ENCODE measurements around the gene RELL2.

RELL2 gene

GRCh38 chr5:141649056-141649688 is 12.4 kb downstream of the RELL2 start:
- DNase-seq = no peak

- no peak for DNase-seq
Measured at GRCh38 chr5:141649972-141650371, 13.2 kb downstream of the RELL2 start.

- peak in 50 of 51 donors; percentile 17 to 94 (median 76) for DNase-seq
Measured at GRCh38 chr5:141650851-141651727, 14.3 kb downstream of the RELL2 start, which contains the start of gene FCHSD1. TSS of gene FCHSD1 (minus strand) at chr5:141651418. CDS start at chr5:141651368, 50 bp downstream.

DNA sequence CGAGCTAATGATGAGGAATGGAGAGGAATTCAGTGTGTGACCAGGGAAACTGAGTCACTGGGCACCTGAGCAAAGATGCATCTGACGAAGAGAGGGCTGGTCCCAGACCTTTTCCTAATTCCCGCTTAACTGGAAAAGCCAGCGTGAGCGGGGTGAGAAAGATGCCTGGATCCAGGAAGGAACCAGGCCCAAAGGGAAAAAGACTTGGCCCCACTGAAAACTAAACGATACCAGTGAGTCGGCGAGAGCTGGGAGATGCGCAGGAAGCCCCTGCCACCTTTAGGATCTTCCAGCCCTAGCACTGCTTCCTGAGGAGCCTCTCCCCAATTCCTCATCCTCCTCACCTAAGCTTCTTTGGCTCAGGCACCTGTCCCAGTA is 14.9 kb downstream of the RELL2 start:
- DNase-seq = no peak

GRCh38 chr5:141654298-141654697 is 17.5 kb downstream of the RELL2 start:
- DNase-seq = no peak

DNA sequence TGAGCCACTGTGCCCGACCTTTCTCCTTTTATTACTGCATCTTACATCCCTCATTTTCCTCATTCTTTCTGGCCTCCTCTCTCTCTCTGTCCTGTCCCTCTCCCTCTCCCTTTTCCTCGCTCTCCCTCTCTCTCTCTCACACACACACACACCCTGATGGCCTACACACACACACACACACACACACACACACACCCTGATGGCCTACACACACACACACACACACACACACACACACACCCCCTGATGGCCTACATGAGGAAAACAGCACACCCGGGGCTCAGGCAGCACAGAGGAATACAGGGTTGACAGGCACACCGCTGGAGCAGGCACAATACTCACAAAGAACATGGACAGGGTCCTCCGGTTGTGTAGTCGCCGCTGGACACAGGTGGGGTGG is 18.2 kb downstream of the RELL2 start:
- no peak for DNase-seq

GRCh38 chr5:141656396-141656795 is 19.6 kb downstream of the RELL2 start:
- DNase-seq = no peak

GRCh38 chr5:141657404-141657803 is 20.6 kb downstream of the RELL2 start:
- DNase-seq = no peak

DNA sequence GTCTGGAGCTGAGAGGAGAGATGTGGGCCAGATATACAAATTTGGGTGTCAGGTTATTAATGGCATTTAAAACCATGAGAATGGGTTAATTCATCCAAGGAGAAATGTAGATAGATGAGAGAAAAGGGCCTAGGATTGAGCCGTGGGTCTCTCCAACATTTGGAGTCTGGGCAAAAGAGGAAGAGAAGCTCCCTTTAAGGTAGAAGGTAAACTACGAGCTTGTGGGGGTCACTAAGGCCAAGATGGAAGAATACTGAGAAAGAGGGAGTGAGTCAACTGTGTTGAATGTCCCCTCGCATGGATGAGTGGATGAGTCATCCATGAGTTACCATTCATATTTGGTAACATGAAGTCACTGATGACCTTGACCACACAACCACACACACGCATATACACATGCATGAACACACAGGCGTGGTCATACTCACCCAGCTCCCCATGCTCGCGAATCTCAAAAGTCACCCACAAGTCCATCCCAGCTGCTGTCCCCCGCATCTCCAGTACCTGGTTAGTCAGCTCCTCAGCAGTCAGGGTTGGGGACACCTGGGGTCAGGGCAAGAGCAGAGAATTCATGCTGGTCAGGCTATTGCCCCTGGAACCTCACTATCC is 21.2 kb downstream of the RELL2 start:
- DNase-seq = no peak

DNA sequence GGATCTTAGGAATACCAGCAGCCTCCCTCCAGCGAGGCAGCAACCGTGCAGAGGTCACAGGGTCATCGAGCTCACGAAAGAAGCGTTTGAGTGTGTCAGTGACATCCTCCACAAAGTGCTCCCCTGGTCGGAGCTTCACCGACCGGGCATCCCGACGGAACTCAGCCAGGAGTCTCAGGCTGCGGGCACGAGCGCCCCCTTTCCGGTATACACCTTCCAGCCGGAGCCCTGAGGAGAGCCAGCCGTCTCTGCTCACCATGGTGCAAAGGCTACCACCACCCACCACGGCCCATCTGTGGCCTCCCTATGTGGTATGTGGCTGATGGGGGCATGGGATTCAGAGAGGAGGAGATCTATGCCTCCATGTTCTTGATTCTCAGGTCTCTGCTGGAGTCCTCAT is 25.2 kb downstream of the RELL2 start:
- no peak for DNase-seq

DNA sequence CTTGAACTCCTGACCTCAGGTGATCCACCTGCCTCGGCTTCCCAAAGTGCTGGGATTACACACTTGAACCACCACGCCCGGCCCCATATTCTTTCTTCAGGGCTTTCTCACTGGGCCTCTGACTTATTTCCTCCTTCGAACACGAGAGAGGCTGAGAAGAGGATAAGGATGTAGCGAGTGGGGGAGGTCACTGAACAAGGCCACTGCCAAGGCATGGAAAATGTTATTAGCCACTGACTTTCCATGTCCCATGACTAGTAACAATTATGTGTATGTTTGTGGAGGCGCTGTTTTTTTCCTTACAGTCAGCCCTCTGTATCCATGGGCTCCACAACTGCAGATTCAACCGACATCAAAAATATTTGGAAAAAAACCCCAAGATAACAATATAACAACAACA is 26.7 kb downstream of the RELL2 start:
- DNase-seq = no peak

DNA sequence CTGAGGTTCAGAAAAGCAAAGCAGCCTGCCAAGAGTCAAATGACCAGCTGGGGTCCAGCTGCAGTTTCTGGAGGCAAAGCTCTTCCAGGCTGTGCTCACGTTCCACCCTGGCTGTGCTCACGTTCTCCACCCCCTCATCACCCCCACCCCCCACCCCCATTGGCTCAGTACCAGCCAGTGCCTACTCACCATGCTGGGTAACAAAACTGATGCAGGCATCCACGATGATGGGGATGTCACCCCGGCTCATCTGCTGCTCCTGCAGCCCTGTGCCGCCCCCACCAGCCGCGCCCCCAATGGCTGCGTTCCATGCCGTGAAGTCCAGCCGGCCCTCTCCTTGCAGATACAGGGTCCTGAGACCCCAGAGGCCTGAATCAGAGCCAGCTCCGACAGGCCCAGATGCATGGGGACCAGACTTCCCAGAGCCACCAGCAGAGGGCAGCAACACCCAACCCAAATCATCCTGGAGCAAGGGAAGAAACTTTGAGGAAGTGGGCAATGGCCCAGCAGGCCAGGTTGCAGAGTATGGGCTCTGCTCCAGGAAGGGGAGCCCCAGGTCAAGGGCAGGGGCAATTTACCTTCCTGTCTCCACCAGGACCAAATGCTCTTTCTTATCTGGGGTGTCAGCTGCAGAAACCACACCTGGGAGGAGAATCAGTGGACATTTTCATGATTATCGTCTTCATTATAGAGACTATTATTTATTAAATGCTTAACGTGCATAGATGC is 28.1 kb downstream of the RELL2 start:
- peak in 46 of 51 donors; percentile 19 to 81 (median 53) for DNase-seq

DNA sequence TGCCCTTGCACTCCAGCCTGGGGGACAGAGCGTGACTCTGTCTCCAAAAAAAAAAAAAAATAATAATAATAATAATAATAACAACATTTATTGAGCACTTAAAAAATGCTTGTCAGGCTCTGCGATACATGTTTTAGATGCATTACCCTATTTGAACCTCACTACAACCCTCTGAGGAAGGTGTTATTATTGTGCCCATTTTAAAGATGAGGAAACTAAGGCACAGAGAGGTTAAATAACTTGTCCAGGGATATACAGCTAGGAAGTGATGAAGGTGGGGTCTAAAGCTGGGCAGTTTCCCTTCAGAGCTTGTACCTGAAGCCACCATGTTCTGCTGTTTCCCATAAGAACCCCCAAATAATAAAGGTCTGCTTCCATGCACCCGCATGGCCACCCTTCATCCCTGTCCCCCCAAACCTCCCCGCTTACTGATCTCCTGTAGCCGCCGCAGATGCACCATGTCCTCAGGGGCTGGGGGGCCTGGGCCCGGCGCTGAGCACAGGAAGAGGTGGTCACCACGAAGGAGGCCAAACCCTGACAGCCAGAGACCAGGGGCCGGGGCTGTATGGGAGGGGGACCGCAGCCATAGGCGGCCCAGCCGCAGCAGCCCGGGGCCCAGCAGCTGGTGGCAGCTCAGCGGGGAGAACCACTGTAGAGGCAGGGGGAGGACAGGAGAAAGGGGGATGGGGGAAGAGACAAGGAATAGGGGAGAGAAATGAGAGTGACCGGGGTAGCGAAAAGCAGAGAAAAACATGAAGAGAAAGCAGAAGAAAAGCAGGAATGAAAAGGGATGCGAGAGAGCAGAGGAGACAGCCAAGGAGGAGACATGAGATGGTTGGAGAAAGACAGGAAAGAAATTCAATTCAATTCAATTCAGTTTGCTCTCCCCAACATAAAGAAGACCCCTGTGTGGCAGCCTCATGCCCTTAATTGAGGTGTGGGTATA is 29.5 kb downstream of the RELL2 start:
- no peak for DNase-seq

DNA sequence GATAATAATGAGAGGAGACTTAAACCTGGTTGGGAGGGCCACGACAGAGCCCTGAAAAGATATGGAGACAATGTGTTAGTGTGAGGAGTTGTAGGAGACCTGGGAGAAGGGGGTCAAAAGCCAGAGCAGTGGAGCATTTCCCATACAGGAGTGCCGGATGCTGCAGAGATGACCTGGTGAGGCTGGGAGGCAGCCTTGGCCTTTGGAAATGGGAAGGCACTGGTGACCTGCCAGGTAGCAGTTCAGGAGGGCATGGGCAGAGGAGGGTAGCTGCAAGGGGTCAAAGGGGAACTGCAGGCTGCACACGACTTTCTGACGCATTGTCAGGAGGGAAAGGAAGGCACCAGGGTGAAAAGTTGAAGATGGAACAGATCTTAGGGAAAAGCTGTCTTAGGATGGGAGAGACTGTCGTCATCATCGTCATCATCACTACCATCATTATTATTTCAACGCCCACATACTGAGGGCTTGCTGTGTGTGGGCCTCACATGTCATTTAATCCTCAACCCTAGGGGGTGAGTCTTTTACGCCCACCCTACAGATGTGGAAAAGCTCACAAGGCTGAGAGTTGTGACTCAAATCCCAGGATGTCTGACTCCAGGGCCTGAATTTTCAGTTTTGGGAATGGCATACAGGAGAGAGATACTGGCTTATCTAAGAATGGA is 31.9 kb downstream of the RELL2 start:
- DNase-seq = peak in 2 of 51 donors; percentile 18 to 25

DNA sequence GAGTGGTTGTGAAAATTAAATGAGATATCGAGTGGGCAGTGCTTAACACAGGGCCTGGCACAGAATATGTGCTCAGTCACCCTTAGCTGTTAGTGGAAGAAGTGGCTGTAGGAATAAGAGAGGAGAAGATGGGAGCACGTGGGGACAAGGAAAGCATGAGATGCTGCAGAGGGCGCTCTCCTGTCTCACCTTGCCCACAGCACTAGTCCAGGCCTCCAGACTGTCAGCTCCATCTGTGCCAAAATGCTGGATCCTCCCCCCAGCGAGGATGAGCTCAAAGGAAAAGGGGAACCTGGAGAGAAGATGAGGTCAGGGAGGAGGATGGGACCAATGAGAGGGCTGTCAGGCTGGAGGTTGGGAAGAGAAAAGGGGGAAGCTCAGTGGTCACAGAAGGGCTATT is 32.7 kb downstream of the RELL2 start:
- no peak for DNase-seq

DNA sequence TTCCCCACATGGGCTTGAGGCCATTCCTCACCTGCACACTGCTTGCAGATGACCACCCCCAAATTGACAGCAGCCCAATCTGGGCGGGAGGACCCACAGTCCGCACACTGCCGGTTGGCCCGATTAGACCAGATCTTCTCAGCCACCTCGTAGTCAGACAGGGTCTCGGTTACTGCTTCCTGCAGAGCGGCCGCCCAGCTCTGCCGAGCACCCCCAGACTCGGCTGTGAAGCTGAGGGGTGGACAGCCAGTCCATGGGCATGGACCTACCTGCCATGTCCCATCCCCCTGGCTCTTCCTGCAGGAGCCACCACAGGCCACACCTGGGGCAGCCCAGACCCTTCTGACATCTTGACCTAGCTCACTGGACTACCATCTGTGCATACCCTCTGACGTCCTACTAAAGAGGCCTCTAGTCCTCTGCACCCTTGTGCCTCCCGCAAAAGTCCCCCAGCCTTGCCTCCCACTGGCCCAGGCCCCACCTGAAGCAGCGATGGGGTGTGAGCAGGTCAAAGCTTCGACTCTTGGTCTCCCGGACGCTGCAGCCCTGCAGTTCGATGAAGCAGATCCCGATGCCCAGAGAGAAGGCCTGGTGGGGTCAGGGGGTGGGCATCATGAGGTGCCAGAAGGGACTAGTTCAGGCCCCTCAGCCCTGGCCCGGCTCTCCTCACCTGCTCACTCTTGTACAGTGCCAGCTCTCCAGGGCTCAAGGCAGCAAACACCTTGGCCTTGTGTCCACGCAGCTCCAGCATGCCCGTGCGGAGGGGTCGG is 35.5 kb downstream of the RELL2 start:
- DNase-seq = no peak

DNA sequence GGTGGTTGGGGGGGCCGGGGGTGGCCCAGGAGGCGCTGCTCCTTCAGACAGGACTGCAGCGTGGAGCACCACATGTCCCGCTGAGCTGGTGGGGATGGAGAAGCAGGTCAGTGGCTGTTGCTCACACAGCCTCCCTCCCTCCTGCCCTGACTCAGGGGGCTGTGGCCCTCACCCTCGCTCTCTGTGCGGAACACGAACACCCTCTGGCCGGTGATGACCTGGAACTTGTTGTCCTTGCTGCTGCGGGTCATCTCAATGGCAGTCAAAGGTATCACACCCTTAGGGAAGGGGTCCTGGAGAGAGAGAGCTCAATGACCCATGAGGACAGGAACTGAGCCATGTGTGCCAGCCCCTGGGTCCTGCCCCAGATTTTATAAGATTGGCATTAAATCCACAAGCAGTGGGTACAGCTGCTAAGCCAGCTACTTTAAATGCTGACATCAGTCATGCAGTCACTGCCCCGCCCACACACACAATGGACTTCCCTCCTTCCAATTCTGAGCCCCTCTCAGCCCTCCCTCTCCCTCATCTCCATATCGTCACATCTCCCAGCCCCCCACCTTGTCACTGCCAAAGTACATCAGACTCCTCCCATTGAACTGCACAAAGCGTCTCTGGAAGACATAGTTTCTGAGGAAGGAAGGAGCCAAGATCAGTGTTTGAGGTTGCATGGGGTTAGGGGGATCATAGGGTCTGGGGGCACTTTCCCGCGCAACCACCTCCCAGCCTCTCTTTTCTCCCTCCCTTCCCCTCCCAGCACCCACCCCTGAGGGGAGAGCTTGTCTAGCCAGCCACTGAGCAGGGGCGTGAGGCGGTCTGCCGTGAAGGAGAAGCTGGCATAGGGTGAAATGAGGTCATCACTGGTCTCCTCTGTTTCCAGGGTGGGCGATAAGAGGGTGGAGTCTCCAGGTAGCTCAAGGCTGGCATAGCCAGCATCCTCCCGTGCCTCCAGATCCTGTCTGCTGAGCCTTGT is 36.3 kb downstream of the RELL2 start:
- peak in 8 of 51 donors; percentile 8 to 50 (median 21) for DNase-seq

GRCh38 chr5:141674747-141675146 is 38.0 kb downstream of the RELL2 start:
- DNase-seq = no peak
